Measurements from ENCODE around the gene AKR1C4.
A peak's percentile ranks its signal among the peaks of the same experiment; 100 is the strongest.
"Not testable (repeated sequence)": the region's sequence is repeated elsewhere in the genome, so short reads cannot be mapped to it uniquely, and the experiment has no call there.

Gene AKR1C4

GRCh38 chr10:5196702-5197113, at the start of gene AKR1C4:
AKR1C4 (plus strand) TSS chr10:5196837; CDS start chr10:5196868, 31 bp downstream.
- DNase-seq (ENCODE audit: low read depth in 2 of 2): no peak

GRCh38 chr10:5146920-5147254, 49.8 kb upstream of the AKR1C4 start:
- DNase-seq (ENCODE audit: low read depth in 2 of 2): no peak

GRCh38 chr10:5147255-5147980, 49.2 kb upstream of the AKR1C4 start:
- DNase-seq (ENCODE audit: low read depth in 2 of 2): no peak

GRCh38 chr10:5147981-5148677, 48.5 kb upstream of the AKR1C4 start:
- DNase-seq (ENCODE audit: low read depth in 2 of 2): no peak

GRCh38 chr10:5148678-5149032, 48.0 kb upstream of the AKR1C4 start:
- DNase-seq (ENCODE audit: low read depth in 2 of 2): no peak

- no peak for DNase-seq (ENCODE audit: low read depth in 2 of 2)
These were observed 45.6 kb upstream of the AKR1C4 start for GRCh38 chr10:5151076-5151475.

GRCh38 chr10:5155951-5156350, 40.7 kb upstream of the AKR1C4 start:
- no peak for DNase-seq (ENCODE audit: low read depth in 2 of 2)

GRCh38 chr10:5157501-5157900, 39.1 kb upstream of the AKR1C4 start:
- no peak for DNase-seq (ENCODE audit: low read depth in 2 of 2)

GRCh38 chr10:5159126-5159525, 37.5 kb upstream of the AKR1C4 start:
- no peak for DNase-seq (ENCODE audit: low read depth in 2 of 2)

GRCh38 chr10:5163487-5163886, 33.1 kb upstream of the AKR1C4 start:
- DNase-seq (ENCODE audit: low read depth in 2 of 2): no peak

GRCh38 chr10:5165738-5166137, 30.9 kb upstream of the AKR1C4 start:
- DNase-seq (ENCODE audit: low read depth in 2 of 2): no peak

GRCh38 chr10:5168897-5169420, 27.7 kb upstream of the AKR1C4 start:
- DNase-seq (ENCODE audit: low read depth in 2 of 2): peak in 1 of 2 donors; percentile 19

GRCh38 chr10:5175581-5175980, 21.1 kb upstream of the AKR1C4 start:
- not testable (repeated sequence) for DNase-seq (ENCODE audit: low read depth in 2 of 2)

GRCh38 chr10:5180503-5180902, 16.1 kb upstream of the AKR1C4 start:
- not testable (repeated sequence) for DNase-seq (ENCODE audit: low read depth in 2 of 2)

GRCh38 chr10:5183923-5184322, 12.7 kb upstream of the AKR1C4 start:
- DNase-seq (ENCODE audit: low read depth in 2 of 2): no peak

GRCh38 chr10:5184987-5185775, 11.5 kb upstream of the AKR1C4 start, which contains the start of gene AKR1C8:
AKR1C8 (minus strand) TSS chr10:5185150; CDS start chr10:5185104, 46 bp downstream.
- DNase-seq (ENCODE audit: low read depth in 2 of 2): no peak

GRCh38 chr10:5187867-5188266, 8.8 kb upstream of the AKR1C4 start:
- DNase-seq (ENCODE audit: low read depth in 2 of 2): no peak

GRCh38 chr10:5188358-5188757, 8.3 kb upstream of the AKR1C4 start:
- no peak for DNase-seq (ENCODE audit: low read depth in 2 of 2)

- DNase-seq (ENCODE audit: low read depth in 2 of 2): no peak
These were observed 2.2 kb upstream of the AKR1C4 start for GRCh38 chr10:5194431-5194830.

GRCh38 chr10:5195727-5196374, 786 bp upstream of the AKR1C4 start:
- DNase-seq (ENCODE audit: low read depth in 2 of 2): no peak

GRCh38 chr10:5198386-5198785, 1.7 kb downstream of the AKR1C4 start:
- DNase-seq (ENCODE audit: low read depth in 2 of 2): no peak

GRCh38 chr10:5199398-5199797, 2.8 kb downstream of the AKR1C4 start:
- DNase-seq (ENCODE audit: low read depth in 2 of 2): no peak

All from stimulated activated CD8-positive, alpha-beta memory T cell treated with anti-CD3 and anti-CD28 coated beads, Interleukin-2, amount 100 ng/mL, for 48 hours (primary cell).